CD4-positive, alpha-beta T cell (primary cell): ENCODE results near the gene PLA2G4B. TPM values are rescaled to one million over a fixed set of nuclear protein-coding genes. Genes with fewer than 3 reads are reported as not detected.

Experiments
- ATAC-seq: fragments of 200-7000 bp; cut with Tn5 transposase; one replicate; pipeline ENCODE4 v1.10.0; 2022; ENCODE audit warnings: mild to moderate bottlenecking; ENCODE audit not compliant: poor library complexity
- CTCF ChIA-PET: fragments of 350-600 bp; sonication (Branson Sonifier 250); formaldehyde crosslinking; loops from one replicate; lab custom pipeline; 2021; ENCODE audit warnings: antibody characterized with exemption, inconsistent platforms; lab: Charles Lee
- POLR2A ChIA-PET: fragments of 350-600 bp; sonication (Branson Sonifier 250); formaldehyde crosslinking; loops from one replicate; lab custom pipeline; 2021; ENCODE audit warnings: antibody characterized with exemption, inconsistent platforms; lab: Charles Lee
- DNase-seq, 14 experiments: peaks; one replicate each; pipeline ENCODE4 v3.0.0-alpha.2; 2013 to 2020; ENCODE audit warnings: mixed read lengths in 2 of 14
- H3K27ac ChIP-seq, 2 donors: one replicate each; pipeline versions ENCODE4 v1.5.1 to v1.7.0; 2013; ENCODE audit warnings: low read length in 2 of 2, low read depth in 1 of 2, mild to moderate bottlenecking in 1 of 2
- H3K27me3 ChIP-seq, 2 experiments: 1 replicate in 1 of 2; 2 replicates in 1 of 2; pipeline versions ENCODE4 v1.6.1 to v1.7.0; 2013; ENCODE audit warnings: low read length in 2 of 2, control low read depth in 1 of 2, mild to moderate bottlenecking in 1 of 2, moderate library complexity in 1 of 2; ENCODE audit not compliant: insufficient read depth in 2 of 2, control insufficient read depth in 1 of 2
- H3K36me3 ChIP-seq: one replicate; pipeline ENCODE4 v1.6.1; 2013; ENCODE audit warnings: low read length, control low read depth; ENCODE audit not compliant: insufficient read depth
- H3K4me1 ChIP-seq: one replicate; pipeline ENCODE4 v1.6.1; 2013; ENCODE audit warnings: low read length, control low read depth; ENCODE audit not compliant: insufficient read depth
- H3K4me3 ChIP-seq: one replicate; pipeline ENCODE4 v1.5.1; 2013; ENCODE audit warnings: mild to moderate bottlenecking, low read length, moderate library complexity
- H3K9me3 ChIP-seq, 2 experiments: 1 replicate in 1 of 2; 2 replicates in 1 of 2; pipeline versions ENCODE4 v1.6.1 to v1.7.0; 2013; ENCODE audit warnings: low read length in 2 of 2, mild to moderate bottlenecking in 2 of 2, control low read depth in 1 of 2, moderate library complexity in 1 of 2; ENCODE audit not compliant: control insufficient read depth in 1 of 2, insufficient read depth in 1 of 2
- H3K27ac Mint-ChIP-seq: one replicate; pipeline ENCODE4 v1.8.0; 2020; ENCODE audit warnings: mixed read lengths
- H3K27me3 Mint-ChIP-seq: one replicate; pipeline ENCODE4 v1.8.0; 2021; ENCODE audit warnings: mixed read lengths
- H3K36me3 Mint-ChIP-seq: one replicate; pipeline ENCODE4 v1.8.0; 2021; ENCODE audit warnings: low read depth, mixed read lengths
- H3K4me1 Mint-ChIP-seq: one replicate; pipeline ENCODE4 v1.8.0; 2021; ENCODE audit warnings: low read depth, mixed read lengths
- H3K4me3 Mint-ChIP-seq: one replicate; pipeline ENCODE4 v1.8.0; 2020; ENCODE audit warnings: mild to moderate bottlenecking, mixed read lengths
- H3K9me3 Mint-ChIP-seq: one replicate; pipeline ENCODE4 v1.8.0; 2020; ENCODE audit warnings: mixed read lengths
- intact Hi-C, 2 experiments: fragments of 100-400 bp; cut with DNase I in 1 of 2; cut with micrococcal nuclease in 1 of 2; formaldehyde crosslinking; loops; one replicate each; pipeline versions ENCODE4 v1.15.1 to v1.9.0; 2023 to 2025; cut with DNase I, micrococcal nuclease
- total RNA-seq, 174 experiments: library from RNA in 2 of 174; stranded (reverse) in 2 of 174; gene quantifications; one replicate each; pipeline ENCODE4 v1.2.3 and lab custom pipeline; 2021 to 2026
- TF ChIP-seq, protein P1 (sequence below): fragments of 200-600 bp; IDR thresholded peaks from one replicate; pipeline ENCODE4 v1.8.0; 2022; ENCODE audit warnings: antibody characterized with exemption, mild to moderate bottlenecking

The PLA2G4B gene
- total RNA-seq, 2 experiments from 2014 or later = 33.7 to 34.6 TPM

DNA sequence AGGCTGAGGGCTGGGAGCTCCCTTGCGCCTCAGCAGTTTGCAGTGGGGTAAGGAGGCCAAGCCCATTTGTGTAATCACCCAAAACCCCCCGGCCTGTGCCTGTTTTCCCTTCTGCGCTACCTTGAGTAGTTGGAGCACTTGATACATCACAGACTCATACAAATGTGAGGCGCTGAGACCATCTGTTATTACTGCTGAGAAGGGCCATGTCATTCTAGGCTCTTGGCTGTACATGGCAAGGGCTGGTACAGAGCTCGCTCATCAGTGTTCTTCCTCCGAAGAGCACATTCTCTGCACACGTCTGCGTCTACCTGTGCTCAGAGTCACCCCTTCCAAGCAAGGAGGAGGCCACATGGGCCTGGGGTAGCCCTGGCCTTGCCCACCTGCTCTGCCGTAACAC lies 9.3 kb downstream of the PLA2G4B start:
- H3K4me3 Mint-ChIP-seq = no peak overlapping the region
- POLR2A ChIA-PET = interaction anchor here (1.4 kb wide), 1 partner anchor 16 kb away, joined by 3 read pairs; no protein-coding TSS in a partner anchor
- TF ChIP-seq, protein P1, sequence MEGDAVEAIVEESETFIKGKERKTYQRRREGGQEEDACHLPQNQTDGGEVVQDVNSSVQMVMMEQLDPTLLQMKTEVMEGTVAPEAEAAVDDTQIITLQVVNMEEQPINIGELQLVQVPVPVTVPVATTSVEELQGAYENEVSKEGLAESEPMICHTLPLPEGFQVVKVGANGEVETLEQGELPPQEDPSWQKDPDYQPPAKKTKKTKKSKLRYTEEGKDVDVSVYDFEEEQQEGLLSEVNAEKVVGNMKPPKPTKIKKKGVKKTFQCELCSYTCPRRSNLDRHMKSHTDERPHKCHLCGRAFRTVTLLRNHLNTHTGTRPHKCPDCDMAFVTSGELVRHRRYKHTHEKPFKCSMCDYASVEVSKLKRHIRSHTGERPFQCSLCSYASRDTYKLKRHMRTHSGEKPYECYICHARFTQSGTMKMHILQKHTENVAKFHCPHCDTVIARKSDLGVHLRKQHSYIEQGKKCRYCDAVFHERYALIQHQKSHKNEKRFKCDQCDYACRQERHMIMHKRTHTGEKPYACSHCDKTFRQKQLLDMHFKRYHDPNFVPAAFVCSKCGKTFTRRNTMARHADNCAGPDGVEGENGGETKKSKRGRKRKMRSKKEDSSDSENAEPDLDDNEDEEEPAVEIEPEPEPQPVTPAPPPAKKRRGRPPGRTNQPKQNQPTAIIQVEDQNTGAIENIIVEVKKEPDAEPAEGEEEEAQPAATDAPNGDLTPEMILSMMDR = no peak
- CTCF ChIA-PET = no interaction called here
- H3K36me3 Mint-ChIP-seq = peaks cover 43% of the 10 kb centered on the region
- H3K27ac Mint-ChIP-seq = peak overlapping the region; percentile 74
- H3K9me3 Mint-ChIP-seq = no peaks in the 10 kb centered on the region
- no peaks in the 10 kb centered on the region for H3K27me3 Mint-ChIP-seq
- Histone ChIP-seq H3K36me3 (peaks cover 53% of the 10 kb centered on the region), H3K27me3 (no peaks in the 10 kb centered on the region), H3K27ac (no peak overlapping the region), H3K4me3 (no peak overlapping the region), H3K4me1 (peaks cover 5% of the 10 kb centered on the region), H3K9me3 (no peaks in the 10 kb centered on the region)
- no peak for DNase-seq
- H3K4me1 Mint-ChIP-seq = no peaks in the 10 kb centered on the region
- no peak for ATAC-seq
- intact Hi-C loops = no loop called here

DNA sequence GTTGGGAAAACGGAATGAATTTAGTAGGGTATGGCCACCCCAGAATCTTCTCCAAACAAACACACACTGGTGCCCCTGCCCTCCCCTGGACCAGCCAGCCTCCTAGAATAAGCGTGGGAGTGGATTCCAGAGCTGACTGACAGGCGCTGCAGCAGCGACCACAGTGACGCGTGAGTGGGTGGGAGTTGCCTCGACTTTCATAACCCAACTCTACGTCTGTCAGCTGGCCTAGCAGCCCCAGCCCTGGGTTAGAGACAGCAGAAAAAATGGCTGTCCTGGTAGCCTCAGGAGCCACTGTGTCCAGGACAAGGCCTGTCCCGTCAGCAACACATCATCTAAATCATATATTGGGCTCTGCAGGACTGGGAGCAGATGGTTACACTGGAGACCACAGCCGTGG lies 10.0 kb downstream of the PLA2G4B start:
- Mint-ChIP-seq H3K4me1 (no peaks in the 10 kb centered on the region), H3K36me3 (peaks cover 40% of the 10 kb centered on the region)
- no peak for DNase-seq

DNA sequence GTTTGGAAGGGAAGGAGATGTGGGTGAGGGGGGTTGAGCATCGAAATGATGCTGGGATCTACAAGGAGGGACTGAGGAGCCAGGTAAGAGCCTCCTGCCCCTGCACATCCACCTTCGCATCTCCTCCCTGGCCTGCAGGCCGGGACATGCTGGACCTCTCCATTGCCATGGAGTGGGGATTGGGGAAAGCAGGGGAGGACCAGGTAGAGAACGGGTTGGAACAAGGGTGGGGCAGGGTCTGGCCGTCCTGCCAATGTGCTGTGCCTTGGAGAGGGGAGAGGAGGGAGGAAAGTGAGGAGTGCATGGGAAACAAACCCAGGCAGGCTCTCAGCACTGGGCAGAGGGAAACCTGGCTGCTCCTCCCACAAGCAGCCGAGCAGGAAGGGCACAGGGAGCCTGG lies 10.6 kb downstream of the PLA2G4B start:
- ChIA-PET CTCF (no interaction called here), POLR2A (no interaction called here)
- H3K36me3 ChIP-seq = peaks cover 42% of the 10 kb centered on the region
- DNase-seq = no peak
- no peak overlapping the region for H3K27ac ChIP-seq
- Mint-ChIP-seq H3K9me3 (no peaks in the 10 kb centered on the region), H3K27ac (peak overlapping the region; percentile 74), H3K4me1 (no peaks in the 10 kb centered on the region), H3K36me3 (peaks cover 35% of the 10 kb centered on the region), H3K4me3 (no peak overlapping the region), H3K27me3 (no peaks in the 10 kb centered on the region)
- H3K4me3 ChIP-seq = no peak overlapping the region
- intact Hi-C loops = no loop called here
- no peaks in the 10 kb centered on the region for H3K9me3 ChIP-seq
- ATAC-seq = no peak
- no peaks in the 10 kb centered on the region for H3K27me3 ChIP-seq
- peaks cover 5% of the 10 kb centered on the region for H3K4me1 ChIP-seq
- TF ChIP-seq, protein P1 = no peak

More for the DNA sequence above, 10.0 kb downstream of the PLA2G4B start:
- no peaks in the 10 kb centered on the region for H3K9me3 ChIP-seq
- ChIA-PET CTCF (no interaction called here), POLR2A (no interaction called here)
- peak overlapping the region; percentile 74 for H3K27ac Mint-ChIP-seq
- H3K4me3 ChIP-seq = no peak overlapping the region
- peak; percentile 11 for ATAC-seq
- H3K27me3 ChIP-seq = no peaks in the 10 kb centered on the region
- H3K4me1 ChIP-seq = peaks cover 5% of the 10 kb centered on the region
- H3K36me3 ChIP-seq = peaks cover 48% of the 10 kb centered on the region
- no peaks in the 10 kb centered on the region for H3K9me3 Mint-ChIP-seq
- no peak overlapping the region for H3K4me3 Mint-ChIP-seq
- no peaks in the 10 kb centered on the region for H3K27me3 Mint-ChIP-seq
- intact Hi-C loops = no loop called here
- H3K27ac ChIP-seq = no peak overlapping the region
- TF ChIP-seq, protein P1 = no peak
